ENCODE measurements around the gene RFX5.
A peak's percentile ranks its signal among the peaks of the same experiment; 100 is the strongest.

Gene RFX5

GRCh38 chr1:151327223-151327902, 19.7 kb downstream of the RFX5 start, which contains the start of gene PI4KB:
Gene PI4KB (minus strand): TSS chr1:151327416. CDS start chr1:151316481, 10,935 bp downstream.
- DNase-seq (ENCODE audit: low read depth in 2 of 2), result peak; percentile 99
- H3K4me3 ChIP-seq (replicated peaks in 1 of 2; ENCODE audit: low read depth in 2 of 2, low read length in 2 of 2), result peak within 1 kb of the TSS; percentile 69 to 79
- TF ChIP-seq, protein P1, sequence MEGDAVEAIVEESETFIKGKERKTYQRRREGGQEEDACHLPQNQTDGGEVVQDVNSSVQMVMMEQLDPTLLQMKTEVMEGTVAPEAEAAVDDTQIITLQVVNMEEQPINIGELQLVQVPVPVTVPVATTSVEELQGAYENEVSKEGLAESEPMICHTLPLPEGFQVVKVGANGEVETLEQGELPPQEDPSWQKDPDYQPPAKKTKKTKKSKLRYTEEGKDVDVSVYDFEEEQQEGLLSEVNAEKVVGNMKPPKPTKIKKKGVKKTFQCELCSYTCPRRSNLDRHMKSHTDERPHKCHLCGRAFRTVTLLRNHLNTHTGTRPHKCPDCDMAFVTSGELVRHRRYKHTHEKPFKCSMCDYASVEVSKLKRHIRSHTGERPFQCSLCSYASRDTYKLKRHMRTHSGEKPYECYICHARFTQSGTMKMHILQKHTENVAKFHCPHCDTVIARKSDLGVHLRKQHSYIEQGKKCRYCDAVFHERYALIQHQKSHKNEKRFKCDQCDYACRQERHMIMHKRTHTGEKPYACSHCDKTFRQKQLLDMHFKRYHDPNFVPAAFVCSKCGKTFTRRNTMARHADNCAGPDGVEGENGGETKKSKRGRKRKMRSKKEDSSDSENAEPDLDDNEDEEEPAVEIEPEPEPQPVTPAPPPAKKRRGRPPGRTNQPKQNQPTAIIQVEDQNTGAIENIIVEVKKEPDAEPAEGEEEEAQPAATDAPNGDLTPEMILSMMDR (IDR thresholded peaks at IDR 0.05; ENCODE audit: low read depth, low read length), result no peak

DNA sequence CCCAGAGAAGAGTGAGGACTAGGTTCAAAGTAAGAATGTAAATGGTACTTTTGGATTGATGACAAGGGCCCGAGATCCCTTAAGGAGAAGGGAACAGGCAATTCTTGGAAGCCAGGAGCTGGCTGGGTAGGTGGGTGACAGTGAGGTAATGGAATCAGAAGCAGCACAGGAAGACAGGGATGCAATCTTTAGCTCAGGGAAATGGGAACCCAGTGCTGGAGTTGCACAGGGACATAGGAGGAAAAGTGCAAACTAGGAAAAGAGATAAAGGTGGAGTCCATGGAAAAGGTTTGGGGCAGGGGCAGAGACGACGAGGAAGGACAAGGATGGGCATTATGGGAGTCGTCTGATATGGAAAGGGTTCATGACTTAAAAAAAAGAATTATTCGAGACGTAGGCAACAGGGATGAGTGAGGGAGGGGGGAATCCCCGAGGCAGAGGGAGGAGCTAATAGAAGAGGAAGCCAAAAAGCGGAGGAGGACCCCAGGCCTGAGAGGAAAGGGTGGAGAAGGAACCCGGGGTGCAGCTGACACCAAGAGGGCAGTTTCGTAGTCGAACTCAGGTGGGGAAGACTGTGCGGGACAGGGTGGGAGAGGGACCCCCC, 20.3 kb downstream of the RFX5 start:
- peak overlapping the region; percentile 69 to 79 for H3K4me3 ChIP-seq (replicated peaks in 1 of 2; ENCODE audit: low read depth in 2 of 2, low read length in 2 of 2)
- TF ChIP-seq, protein P1 (IDR thresholded peaks at IDR 0.05; ENCODE audit: low read depth, low read length), result no peak

DNA sequence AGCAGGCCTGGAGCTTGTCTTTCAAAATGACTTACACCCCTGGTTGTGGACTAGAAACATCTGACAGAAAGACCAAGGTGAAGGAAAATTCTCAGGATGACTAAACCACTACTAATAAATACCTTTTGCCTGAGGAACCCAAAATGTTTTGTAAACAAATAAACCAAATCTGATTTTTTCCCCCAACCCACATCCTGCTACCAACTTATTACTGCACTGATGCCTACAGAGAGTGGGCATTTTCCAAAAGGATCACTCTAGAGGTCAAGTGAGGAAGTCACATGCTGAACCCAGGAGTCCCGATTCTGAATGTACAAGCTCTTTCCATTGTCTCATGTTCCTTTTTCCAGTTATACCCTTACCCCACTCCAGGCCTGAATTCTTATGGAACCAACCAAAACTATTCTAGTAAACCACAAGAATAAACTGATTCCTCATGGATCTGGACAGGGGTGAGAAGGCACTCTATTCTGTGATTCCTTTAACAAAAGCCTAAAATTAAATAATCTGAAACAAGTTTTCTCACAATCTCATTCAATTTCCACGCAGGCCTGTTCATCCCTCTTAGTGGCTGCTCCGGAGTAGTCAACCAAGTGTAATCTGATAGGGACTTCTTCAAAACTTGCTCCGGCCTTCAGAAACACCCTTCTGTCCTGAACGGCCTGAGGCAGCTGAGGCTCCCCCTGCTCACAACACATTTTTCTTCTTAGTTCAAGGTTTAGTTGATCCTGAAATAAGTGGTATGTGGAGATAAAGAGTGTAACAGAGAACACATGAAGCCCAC, 21.2 kb downstream of the RFX5 start:
- DNase-seq (ENCODE audit: low read depth in 2 of 2), result peak; percentile 23 to 32
- peak overlapping the region; percentile 69 to 79 for H3K4me3 ChIP-seq (replicated peaks in 1 of 2; ENCODE audit: low read depth in 2 of 2, low read length in 2 of 2)

More for the DNA sequence above, 20.3 kb downstream of the RFX5 start:
- DNase-seq (ENCODE audit: low read depth in 2 of 2), result peak; percentile 59 to 61

GRCh38 chr1:151325231-151325630, 21.8 kb downstream of the RFX5 start:
- TF ChIP-seq, protein P1 (IDR thresholded peaks at IDR 0.05; ENCODE audit: low read depth, low read length), result no peak
- peak overlapping the region in 1 of 2 donors; percentile 69 for H3K4me3 ChIP-seq (replicated peaks in 1 of 2; ENCODE audit: low read depth in 2 of 2, low read length in 2 of 2)
- peak in 1 of 2 donors; percentile 21 for DNase-seq (ENCODE audit: low read depth in 2 of 2)

More for the DNA sequence above, 21.2 kb downstream of the RFX5 start:
- TF ChIP-seq, protein P1 (IDR thresholded peaks at IDR 0.05; ENCODE audit: low read depth, low read length), result no peak

DNA sequence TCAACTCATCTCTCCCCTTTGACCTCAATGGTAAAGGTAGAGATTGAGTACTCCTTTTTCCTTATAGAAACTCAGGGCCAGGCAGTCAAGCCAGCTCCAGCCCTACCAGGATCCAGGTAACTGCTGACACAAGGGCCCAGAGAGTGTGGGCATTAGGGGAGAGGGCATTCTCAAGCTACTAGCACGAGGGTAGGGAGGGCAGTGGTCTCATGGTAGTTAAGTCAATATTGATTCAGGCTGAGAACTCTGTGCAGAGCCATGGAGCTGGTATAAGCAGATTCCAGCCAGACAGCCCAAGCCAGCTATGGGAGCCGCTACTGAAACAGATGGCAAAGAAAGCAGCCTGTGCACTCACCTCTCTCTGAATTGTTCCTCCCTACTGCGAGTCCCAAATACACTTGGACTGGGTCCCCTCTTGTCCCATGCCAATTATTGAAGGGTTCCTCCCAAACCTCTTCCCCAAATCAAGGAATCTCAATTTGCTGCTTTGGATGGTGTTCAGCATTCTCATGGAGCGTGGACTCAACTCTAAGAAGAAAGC, 22.6 kb downstream of the RFX5 start:
- TF ChIP-seq, protein P1 (IDR thresholded peaks at IDR 0.05; ENCODE audit: low read depth, low read length), result no peak
- no peak overlapping the region for H3K4me3 ChIP-seq (replicated peaks in 1 of 2; ENCODE audit: low read depth in 2 of 2, low read length in 2 of 2)
- DNase-seq (ENCODE audit: low read depth in 2 of 2), result no peak

- TF ChIP-seq, protein P1 (IDR thresholded peaks at IDR 0.05; ENCODE audit: low read depth, low read length), result no peak
- H3K4me3 ChIP-seq (replicated peaks in 1 of 2; ENCODE audit: low read depth in 2 of 2, low read length in 2 of 2), result no peak overlapping the region
- DNase-seq (ENCODE audit: low read depth in 2 of 2), result no peak
Observed at GRCh38 chr1:151318975-151319374, 28.1 kb downstream of the RFX5 start.

All from cardiac fibroblast (primary cell).